ENCODE results near the gene LRTM1.

LRTM1 gene

DNA sequence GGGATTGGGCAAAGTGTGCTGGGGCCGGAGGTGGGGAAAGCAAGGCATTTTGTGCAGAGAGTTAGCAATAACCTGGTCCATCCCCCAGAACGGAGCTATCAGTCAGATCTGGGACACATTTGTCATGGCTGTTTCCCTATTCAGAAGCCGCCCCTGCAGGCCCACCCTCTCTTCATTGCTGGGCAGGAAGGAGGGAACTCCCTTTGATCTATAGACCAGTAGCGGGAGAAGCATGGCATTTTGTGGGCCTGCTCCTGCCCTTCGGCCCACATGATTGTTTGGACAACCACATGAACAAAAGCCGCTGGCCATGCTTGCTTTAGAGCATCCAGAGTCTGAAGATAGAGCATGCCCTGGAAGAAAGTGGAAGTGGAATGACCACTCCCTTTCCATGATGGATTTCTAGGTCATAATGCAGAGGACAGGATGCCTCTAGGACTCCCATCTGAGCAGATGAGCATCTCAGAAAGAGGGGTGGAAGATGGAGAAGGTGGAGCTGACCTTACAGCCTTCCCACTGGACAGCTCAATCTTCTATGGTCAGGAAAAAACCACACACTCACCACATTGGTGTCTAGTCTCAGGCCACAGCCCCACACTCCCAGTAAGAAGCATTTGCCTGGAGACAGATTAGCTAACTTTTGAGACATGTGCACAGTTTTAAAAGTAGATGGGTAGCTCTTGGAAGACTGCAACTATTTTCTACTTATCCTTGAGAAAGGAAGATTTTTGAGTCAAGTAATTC lies 11.9 kb upstream of the LRTM1 start:
- DNase-seq (ENCODE audit: low spot score) = no peak

DNA sequence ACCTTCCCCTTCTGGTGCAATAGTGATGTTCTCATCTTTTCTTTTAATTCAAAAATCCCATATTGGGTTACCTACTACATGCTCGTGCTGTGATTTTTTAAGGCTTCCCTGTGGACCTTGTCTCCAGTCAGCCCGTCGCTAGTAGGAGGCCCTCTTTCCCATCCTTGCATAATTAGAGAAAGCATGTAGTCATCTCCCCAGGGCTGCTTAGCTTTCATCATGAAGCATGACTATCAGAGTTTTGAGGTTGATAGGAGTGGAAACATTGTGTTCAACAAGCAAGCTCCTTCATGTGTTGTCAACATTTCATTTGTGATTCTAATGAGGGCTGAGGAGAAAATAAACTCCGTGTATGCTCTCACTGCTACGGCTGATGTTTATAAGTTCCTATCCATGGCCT lies 8.7 kb upstream of the LRTM1 start:
- no peak for DNase-seq (ENCODE audit: low spot score)

DNA sequence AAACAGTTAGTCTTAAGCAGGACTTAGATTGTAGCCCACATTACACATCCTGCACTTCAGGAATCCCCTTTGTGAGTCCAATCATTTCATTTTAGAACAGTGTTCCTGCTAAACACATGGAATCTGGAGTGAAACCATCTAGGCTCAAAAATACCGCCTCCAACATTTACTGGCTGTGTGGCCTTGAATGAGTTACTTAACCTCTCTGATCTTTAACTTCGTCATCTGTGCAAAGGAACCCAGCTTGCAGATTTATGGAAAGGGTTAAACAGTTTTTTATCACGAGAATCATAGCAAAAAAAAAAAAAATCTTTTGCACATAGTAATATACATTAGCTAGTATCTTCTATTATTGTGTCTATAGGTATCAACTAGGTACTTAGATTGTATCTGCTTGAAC lies 8.0 kb upstream of the LRTM1 start:
- no peak for DNase-seq (ENCODE audit: low spot score)

DNA sequence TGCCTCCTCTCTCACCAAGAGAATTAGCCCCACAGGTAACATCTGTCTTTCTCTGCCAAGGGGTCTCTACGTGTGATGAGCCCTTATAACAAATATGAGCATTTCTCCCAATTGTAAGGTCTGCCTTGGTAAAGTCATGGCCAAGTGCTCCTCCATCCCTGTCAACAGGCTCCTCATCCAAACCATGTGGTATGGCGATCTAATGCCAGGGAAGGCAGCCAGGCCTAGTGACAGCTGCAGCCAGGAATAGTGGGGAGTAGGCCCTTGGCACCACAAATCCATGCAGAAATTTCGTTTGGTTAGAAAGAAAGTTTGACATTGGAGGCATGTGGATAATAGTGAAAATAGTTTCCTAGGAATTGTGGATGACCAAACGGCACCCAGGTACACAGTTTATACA lies 4.7 kb upstream of the LRTM1 start:
- DNase-seq (ENCODE audit: low spot score) = no peak

DNA sequence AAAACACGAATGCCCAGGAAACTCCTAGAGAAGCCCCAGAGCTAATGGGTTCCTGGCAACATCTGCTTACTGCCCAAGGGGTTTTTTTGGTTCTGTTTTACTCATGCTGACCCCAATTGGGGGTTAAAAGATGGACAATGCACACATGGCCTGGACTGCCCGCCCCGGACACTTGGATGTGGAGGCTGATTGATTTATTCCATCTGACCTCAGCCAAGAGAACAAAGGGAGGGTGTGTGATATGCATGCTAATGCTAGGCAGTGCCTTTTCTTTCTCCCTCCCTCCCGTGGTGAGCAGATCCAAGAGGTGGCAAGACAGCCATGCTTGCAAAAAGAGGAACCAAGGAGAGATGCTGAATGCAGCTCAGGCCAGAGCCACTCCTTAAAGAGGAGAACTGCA lies 3.3 kb upstream of the LRTM1 start:
- DNase-seq (ENCODE audit: low spot score) = no peak

DNA sequence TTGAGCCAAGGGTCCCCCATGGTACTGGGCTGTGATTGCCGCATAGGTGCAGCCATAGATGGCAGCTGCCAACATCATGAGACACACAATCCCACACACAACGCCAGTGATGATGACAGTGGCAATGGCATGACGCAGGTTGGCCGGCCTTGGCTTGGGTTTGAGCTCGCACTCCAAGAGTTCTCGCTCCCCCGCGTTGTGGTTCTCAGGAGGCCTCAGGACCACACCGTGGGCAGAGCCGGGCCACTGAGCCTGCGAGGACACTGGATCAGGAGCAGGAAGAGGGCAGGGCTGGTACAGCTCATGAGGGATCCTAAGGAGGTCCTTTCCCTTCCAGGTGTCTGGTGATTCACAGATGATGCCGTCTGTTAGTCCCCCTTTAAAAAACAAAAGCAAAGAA lies 9.3 kb downstream of the LRTM1 start:
- DNase-seq (ENCODE audit: low spot score) = no peak

DNA sequence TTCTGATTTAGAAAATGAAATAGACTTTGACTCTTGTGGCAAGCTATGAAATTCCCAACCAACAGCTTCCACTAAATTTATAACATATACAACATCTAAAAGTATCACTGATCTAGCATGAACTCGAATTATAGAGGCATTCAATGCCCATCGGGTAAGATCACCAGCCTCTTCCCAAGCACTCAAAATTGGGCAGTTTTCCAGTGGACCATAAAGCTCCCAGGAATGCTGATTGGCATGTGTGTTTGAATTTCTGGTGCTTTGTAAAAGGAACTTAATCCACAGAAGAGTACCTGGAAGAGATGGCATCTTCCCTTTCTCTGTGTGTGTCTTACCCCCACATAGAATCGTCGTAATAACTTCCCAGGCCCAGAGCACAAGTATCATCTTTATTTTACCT lies 10.0 kb downstream of the LRTM1 start:
- DNase-seq (ENCODE audit: low spot score) = no peak

DNA sequence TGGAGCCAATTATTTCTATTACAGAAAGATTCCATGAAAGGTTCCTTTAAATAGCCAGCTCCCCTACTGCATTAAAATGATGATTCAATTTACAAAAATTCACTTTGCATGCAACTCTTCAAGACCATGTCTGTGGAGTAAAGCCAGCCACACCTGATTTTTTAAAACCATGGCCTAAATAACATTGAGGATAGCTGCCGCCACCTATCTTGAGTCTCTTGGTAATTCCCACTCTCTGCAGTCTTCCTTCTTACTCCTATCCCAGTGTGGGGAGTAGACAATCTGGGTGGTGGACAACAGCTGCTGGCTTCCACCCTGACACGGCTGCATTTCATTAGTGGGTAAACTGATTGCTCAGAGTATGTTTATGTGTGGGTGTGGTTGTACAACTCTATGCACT lies 10.7 kb downstream of the LRTM1 start:
- DNase-seq (ENCODE audit: low spot score) = no peak

DNA sequence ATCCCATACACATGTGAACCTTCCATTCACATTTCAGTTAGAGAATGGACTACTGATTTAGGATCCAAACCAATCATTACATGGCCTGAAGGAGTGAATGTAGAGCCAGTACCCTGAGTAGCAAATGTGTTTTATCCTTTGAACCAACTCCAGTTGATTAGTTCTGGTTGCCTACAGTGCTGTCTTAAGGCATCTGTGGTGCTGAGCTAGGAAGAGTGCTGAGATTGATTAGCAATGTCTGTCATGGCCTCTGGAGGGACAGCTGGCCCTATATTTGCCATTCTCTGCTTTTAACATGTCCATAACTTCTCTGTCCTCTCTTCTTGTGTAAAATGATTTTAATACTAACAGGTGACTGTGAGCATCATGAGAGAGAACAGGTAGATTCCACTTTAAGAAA lies 11.1 kb downstream of the LRTM1 start:
- no peak for DNase-seq (ENCODE audit: low spot score)

DNA sequence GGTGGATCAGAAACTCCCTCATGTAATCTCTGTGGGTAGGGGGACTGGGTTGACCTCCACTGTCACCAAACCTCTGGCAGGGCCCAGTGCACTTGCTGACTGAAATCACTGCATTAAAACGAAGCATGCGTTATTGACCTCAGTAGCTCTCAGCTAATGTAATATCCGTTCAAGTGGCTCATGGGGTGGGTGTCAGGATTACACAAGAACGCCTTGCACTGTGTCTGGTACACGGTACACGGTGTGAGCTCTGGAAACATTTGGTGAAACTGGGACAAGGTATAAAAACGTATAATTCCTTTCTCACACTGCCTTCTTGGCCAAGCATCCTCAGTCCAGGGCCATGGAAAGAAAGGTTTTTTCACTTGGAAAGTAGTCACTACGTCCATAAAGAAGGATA lies 11.9 kb downstream of the LRTM1 start:
- no peak for DNase-seq (ENCODE audit: low spot score)

DNA sequence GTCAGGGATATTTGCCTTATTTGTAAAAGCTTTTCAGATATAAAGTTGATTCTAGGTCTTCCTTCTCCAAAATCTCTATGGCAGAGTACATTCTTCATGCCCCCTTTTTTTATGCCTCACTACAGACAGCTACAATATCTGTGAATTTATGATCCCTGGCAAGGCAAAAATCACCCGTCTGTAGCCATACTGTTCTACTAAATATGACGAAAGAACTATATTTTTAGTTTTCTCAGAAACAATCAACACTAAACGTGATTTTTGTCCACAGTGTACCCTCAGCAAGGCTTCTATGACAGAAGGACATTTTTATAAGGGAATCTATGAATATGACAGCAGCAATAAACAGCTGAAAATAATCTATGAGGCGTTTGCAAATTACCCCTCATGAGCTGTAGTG lies 12.7 kb downstream of the LRTM1 start:
- DNase-seq (ENCODE audit: low spot score) = no peak

DNA sequence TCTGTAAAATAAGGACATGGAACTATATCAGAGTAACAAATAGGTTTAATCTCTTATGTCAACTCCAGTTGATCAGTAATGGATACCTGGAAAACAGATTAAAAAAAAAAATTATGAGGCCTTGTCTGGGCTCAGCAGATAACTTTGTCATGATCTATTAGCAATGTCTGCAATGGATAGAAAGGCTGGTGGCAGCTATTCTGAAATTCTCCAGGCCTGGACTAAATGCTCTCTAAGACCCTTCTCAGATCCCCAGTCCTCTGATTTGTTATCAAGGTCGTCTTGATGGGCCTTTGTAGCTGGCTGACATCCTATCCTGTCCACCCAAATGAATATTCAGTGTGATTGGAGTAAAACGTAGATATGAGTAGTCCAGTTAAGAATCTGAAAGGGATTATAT lies 13.7 kb downstream of the LRTM1 start:
- no peak for DNase-seq (ENCODE audit: low spot score)

DNA sequence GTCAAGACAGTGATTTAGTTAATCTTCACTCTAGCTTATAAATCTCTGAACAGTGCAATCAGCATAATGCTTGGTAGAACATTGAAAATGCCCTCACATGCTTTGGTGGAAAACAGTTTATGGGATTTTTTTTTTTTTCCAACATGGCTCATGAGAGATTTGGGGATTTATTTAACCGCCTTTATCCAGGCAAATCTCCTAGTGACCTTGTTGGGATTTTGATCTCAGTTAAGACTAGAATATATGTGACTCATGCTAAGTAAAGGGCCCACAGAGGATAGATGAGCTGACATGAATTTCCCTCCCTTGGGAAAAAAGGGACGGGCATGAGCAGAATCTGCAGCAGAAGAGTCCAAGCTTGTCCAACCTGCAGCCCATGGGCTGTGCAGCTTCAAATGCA lies 18.7 kb downstream of the LRTM1 start:
- DNase-seq (ENCODE audit: low spot score) = no peak

DNA sequence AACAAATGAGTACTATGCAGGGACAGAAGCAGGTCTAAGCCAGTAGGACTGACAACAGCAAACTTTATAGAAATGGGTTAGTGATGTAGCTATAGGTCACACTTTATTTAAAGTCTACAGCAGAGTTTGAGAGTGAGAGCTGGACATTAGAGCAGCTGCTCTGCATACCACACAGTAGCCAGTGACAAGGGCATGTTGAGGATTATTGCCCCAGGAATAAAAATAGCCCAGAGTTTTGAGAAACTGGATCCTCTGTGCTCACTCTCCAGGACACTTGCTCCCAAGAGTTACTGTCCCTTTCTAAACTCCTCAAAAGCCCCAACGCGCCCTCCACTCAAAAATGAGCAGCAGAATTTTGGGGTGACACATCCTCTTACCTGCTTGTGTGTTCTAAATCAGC lies 21.1 kb downstream of the LRTM1 start:
- no peak for DNase-seq (ENCODE audit: low spot score)

DNA sequence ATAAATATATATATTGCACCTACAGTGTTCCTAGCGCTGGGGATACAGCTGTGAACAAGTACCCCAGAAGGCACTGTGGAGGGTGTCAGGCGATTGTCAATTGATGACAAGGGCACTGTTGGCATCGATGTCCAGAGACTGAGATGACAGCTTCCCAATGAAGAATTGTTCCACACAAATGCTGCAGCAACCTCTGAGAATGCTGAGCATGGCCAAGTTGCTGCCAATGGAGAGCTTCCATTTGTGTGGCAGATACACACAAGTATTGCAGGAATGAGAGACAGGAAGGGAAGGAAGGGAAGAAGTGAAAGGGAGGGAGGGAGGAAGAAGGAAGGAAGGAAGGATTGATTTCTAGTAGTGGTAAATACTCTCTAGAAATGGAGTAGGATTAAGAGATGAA lies 21.9 kb downstream of the LRTM1 start:
- DNase-seq (ENCODE audit: low spot score) = no peak

DNA sequence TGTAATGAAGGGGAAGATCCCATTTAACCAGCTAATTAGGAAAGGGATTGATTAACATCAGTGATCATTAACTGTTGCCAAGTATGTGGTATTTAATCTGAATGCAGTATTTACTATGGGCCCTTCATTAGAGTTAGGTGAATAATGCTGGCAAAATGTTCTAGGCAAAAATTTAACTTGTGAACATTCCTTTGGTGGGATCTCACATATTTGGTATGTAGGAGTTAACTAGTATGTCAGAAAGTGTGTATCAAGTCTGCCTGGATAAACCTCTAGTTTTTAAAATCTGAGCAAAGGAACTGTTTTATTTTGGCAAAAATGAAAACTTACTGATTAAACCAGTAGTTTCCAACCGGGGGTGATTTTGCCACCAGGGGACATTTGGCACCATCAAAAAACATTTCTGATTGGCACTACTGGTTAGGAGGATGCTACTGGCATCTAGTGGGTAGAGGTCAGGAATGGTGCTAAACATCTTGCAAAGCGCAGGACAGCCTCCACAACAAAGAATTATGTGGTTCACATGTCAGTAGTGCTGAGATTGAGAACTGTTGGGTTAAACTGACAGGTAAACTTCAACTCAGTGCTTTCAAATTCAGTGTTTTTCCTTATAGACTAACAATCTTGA lies 22.5 kb downstream of the LRTM1 start:
- no peak for DNase-seq (ENCODE audit: low spot score)

DNA sequence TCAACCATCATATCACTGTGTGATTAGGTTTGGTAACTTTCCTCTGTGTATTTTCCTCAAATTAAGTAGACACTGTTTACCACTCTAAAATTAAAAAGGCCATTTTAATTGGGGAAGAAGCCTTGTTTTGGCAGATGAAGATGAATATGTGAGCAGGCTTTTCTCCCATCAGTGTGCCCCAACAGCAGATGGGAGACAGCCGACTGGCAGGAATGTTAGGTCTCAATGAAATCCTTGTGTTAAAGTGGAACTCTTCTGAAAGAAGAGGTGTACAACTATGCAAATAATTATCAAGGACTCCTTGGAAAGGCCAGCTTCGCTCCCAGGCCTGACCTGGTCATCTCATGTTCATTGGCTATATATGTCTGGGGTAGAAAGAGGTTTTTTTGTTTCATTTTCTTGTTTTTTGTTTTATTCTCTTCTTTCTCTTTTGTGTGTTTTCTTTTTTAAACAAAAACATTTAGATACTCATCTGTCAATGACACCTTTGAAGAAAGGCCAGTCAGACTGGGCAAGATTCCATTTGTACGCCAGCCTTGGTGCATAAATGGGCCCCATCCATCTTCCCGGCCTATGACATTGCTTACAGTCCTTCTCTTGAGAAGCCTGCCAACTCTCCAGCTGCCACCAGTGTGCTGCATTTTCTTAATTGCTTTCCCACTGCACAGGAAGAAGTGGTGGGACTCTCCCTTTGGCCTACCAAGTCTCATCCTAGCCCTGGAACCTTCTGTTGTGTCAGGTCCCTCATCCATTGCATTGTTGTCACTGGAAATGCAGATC lies 25.8 kb downstream of the LRTM1 start:
- DNase-seq (ENCODE audit: low spot score) = no peak

DNA sequence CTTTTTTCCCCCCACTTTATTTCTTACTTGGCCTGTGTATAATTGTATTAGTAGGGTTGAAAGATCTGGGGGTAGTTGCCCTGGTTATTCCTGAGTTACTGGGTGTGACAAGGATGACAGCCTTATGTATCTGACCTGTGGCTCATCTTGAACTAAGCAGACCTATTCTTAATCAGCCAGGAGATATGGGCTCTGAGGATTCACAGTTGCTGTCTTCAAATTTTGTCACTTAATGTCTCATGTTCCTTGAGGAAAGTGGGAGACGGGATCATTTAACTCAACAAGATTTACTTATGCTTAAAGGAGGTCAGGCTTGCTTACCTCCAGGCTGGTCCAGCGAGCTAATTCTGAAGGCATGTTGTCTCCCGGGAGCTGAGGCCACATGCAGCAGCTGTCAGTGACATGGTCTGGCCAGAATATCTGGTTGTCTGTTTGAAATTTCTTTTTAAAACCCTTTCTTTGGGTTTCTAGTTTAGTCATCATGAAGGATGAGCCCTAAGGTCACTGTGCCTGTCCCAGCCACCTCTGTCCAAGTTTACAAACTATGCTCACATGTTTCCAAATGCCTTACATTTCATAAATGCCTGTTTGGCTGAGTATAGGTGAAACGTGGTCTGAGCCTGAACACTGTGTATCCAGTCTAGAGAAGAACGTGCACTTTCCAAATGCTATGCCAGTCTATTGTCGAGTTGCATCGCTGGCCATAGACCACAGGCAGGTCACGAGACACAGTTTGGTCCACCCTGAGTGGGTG lies 26.8 kb downstream of the LRTM1 start:
- no peak for DNase-seq (ENCODE audit: low spot score)

DNA sequence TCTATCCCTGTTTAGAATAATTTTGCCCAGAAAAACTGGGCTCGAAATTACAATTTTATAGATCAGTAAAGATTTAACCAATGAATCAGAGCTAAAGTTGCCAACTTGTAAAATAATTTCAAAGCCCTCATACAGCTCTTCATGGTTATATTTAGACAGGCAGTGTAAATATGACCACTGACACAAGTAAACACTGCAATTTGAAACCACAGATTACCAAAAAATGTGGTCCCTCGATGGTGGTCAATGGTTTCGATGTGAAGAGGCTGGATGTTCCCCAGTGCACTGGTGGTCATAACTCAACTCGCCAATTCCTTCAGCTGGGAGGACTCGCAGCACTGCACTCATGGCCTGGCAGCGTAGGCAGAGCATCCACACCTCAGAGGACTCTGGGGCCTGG lies 28.6 kb downstream of the LRTM1 start:
- no peak for DNase-seq (ENCODE audit: low spot score)

DNA sequence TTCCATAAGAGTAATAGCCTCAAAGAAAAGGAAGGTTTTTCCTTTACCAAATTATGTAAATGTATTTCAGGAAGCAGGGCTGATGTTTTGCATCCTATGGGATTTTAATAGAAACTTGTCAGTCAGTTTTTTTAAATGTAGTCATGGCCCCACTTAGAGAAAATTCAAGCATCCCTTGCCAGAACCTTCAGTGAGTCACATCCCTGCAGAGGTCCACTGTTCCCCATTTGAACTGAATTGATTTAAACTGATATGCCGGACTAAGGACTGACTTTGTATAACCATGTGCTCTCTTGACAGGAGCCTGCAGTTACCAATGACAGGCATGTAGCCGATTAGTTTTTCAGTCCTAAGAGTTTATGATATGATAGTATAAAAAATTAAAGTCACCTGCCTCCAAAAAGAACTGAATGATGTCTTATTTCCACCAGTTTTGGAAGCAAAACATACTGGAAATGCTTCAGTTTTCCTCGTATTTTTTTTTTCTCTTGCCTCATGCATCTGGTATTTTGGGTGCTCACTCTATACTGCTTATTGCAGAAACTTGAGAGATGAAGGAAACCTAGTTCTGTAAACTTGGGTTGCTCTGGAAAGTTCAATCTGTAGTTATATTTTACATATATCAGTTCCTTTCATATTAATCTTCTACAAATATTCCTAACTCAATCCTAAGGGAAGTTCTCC lies 30.7 kb downstream of the LRTM1 start:
- DNase-seq (ENCODE audit: low spot score) = no peak

DNA sequence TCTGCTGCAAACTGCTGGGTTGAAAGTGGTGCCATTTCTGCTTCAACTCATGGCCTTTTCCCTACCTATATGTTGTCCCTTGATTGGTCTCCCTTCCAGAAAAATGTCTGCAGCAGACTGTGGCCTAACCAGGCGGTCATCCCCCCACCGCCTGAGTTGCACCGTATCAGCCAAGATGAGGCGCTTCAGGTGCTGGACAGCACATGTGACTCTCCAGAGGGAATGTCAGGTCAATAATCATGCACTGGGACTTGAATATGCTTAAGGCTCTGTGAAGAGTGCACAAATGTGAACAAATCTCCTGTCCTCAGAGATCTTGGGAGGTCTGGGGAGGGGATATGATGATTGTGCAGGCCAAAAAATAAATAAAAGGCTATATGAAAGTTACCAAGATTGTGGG lies 32.2 kb downstream of the LRTM1 start:
- DNase-seq (ENCODE audit: low spot score) = no peak

DNA sequence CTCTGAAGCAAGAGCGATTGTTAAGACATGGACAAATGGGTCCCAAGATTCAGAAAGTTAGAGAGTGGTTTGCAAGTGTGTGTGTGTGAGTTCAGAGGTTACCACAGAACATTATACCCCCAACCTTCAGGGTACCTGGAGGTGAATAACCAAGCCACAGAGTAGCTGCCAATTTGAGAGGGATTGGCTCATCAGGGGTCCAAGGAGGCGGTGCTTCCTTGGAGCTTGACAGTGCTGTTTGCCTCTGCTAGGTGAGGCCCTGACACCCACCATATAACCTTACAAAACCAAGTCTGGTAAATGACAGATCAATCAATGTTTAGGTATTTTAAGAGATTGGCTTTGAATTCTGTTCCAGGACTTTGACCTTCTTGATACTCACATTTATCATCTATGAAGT lies 35.7 kb downstream of the LRTM1 start:
- no peak for DNase-seq (ENCODE audit: low spot score)

All from COLO829 (cell line).